ENCODE data around the gene ESRRA. TPM values are rescaled to one million over a fixed set of nuclear protein-coding genes. Genes with fewer than 3 reads are reported as not detected.

The ESRRA gene
- total RNA-seq, 1 donor: 28.6 TPM

DNA sequence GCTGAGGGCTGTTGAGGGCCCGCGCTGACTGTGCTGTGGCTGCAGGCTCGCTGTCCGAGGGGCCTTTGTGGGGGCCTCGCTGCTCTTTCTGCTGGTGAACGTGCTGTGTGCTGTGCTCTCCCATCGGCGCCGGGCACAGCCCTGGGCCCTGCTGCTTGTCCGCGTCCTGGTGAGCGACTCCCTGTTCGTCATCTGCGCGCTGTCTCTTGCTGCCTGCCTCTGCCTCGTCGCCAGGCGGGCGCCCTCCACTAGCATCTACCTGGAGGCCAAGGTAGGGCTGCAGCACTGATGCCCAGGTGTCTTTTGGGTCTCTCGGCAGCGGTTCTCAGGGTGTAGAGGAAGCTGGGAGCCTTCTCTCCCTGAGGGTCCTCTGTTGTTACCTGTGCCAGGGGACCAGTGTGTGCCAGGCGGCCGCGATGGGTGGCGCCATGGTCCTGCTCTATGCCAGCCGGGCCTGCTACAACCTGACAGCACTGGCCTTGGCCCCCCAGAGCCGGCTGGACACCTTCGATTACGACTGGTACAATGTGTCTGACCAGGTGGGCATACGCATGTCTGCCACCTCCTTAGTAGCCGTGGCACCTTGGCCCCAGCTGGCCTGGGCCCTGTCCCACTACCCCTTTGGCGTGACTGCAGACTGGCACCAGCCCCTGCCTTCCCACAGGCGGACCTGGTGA lies 17.5 kb upstream of the ESRRA start:
- Histone ChIP-seq H3K36me3 (ENCODE audit: insufficient read depth, low read length) (peaks cover 3% of the 10 kb centered on the region), H3K27me3 (ENCODE audit: insufficient read depth, low read length) (peaks cover 30% of the 10 kb centered on the region), H4K20me1 (ENCODE audit: insufficient read depth, low read length) (peaks cover 2% of the 10 kb centered on the region), H3K4me3 (ENCODE audit: insufficient read depth, low read length) (no peak overlapping the region), H3K79me2 (ENCODE audit: insufficient read depth, low read length) (peaks cover 23% of the 10 kb centered on the region), H3K9me3 (ENCODE audit: low read depth, low read length) (no peaks in the 10 kb centered on the region), H3K27ac (ENCODE audit: low read depth, low read length) (no peak overlapping the region), H3K4me1 (ENCODE audit: insufficient read depth, low read length) (peaks cover 21% of the 10 kb centered on the region), H2AFZ (ENCODE audit: low read length) (no peak overlapping the region), H3K4me2 (ENCODE audit: insufficient read depth, low read length) (no peak overlapping the region)
- TF ChIP-seq, protein P1, sequence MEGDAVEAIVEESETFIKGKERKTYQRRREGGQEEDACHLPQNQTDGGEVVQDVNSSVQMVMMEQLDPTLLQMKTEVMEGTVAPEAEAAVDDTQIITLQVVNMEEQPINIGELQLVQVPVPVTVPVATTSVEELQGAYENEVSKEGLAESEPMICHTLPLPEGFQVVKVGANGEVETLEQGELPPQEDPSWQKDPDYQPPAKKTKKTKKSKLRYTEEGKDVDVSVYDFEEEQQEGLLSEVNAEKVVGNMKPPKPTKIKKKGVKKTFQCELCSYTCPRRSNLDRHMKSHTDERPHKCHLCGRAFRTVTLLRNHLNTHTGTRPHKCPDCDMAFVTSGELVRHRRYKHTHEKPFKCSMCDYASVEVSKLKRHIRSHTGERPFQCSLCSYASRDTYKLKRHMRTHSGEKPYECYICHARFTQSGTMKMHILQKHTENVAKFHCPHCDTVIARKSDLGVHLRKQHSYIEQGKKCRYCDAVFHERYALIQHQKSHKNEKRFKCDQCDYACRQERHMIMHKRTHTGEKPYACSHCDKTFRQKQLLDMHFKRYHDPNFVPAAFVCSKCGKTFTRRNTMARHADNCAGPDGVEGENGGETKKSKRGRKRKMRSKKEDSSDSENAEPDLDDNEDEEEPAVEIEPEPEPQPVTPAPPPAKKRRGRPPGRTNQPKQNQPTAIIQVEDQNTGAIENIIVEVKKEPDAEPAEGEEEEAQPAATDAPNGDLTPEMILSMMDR (IDR thresholded peaks at IDR 0.05; ENCODE audit: extremely low read depth, low read depth, low read length): no peak
- DNase-seq (ENCODE audit: insufficient read length, low spot score, missing footprints): peak; percentile 86

DNA sequence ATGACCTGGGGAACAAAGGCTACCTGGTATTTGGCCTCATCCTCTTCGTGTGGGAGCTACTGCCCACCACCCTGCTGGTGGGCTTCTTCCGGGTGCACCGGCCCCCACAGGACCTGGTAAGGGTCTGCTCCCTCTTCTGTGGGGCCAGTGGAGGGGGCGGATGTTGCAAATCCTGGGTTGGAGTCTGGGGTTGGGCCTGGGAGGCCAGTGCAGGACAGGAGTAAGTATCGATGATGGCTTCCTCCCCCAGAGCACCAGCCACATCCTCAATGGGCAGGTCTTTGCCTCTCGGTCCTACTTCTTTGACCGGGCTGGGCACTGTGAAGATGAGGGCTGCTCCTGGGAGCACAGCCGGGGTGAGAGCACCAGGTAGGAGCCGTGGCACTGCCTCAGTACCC lies 17.0 kb upstream of the ESRRA start:
- Histone ChIP-seq H3K4me2 (ENCODE audit: insufficient read depth, low read length) (no peak overlapping the region), H3K4me1 (ENCODE audit: insufficient read depth, low read length) (peaks cover 17% of the 10 kb centered on the region), H3K36me3 (ENCODE audit: insufficient read depth, low read length) (no peaks in the 10 kb centered on the region), H3K27me3 (ENCODE audit: insufficient read depth, low read length) (peaks cover 35% of the 10 kb centered on the region), H3K27ac (ENCODE audit: low read depth, low read length) (no peak overlapping the region), H3K4me3 (ENCODE audit: insufficient read depth, low read length) (no peak overlapping the region), H2AFZ (ENCODE audit: low read length) (no peak overlapping the region), H3K9me3 (ENCODE audit: low read depth, low read length) (no peaks in the 10 kb centered on the region), H3K79me2 (ENCODE audit: insufficient read depth, low read length) (peaks cover 17% of the 10 kb centered on the region), H4K20me1 (ENCODE audit: insufficient read depth, low read length) (peaks cover 2% of the 10 kb centered on the region)
- TF ChIP-seq, protein P1 (IDR thresholded peaks at IDR 0.05; ENCODE audit: extremely low read depth, low read depth, low read length): no peak
- no peak for DNase-seq (ENCODE audit: insufficient read length, low spot score, missing footprints)

DNA sequence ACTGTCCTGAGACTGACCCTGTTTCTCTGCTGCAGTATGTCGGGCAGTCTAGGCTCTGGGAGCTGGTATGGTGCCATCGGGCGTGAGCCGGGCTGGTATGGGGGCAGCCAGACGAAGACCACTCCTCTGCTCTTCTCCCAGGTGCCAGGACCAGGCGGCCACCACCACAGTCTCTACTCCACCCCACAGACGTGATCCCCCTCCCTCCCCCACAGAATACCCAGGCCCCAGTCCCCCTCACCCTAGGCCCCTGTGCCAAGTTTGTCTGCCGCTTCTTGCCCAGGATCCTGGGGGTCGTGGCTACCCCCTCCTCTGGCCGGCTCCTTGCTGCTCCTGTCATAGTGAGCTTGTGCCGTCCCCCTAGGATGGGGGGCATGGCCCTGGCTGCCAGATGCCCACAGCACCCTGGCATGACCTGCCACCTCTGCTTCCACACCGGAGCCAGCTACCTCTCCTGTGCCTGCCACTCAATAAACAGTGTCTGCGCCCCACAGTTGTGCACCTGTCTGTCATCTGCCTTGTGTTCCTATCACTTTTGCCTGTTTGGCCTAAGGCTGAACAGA lies 16.2 kb upstream of the ESRRA start:
- Histone ChIP-seq H3K4me3 (ENCODE audit: insufficient read depth, low read length) (no peak overlapping the region), H3K36me3 (ENCODE audit: insufficient read depth, low read length) (no peaks in the 10 kb centered on the region), H3K79me2 (ENCODE audit: insufficient read depth, low read length) (peaks cover 10% of the 10 kb centered on the region), H3K4me1 (ENCODE audit: insufficient read depth, low read length) (peaks cover 10% of the 10 kb centered on the region), H2AFZ (ENCODE audit: low read length) (no peak overlapping the region), H4K20me1 (ENCODE audit: insufficient read depth, low read length) (peaks cover 2% of the 10 kb centered on the region), H3K27ac (ENCODE audit: low read depth, low read length) (no peak overlapping the region), H3K9me3 (ENCODE audit: low read depth, low read length) (no peaks in the 10 kb centered on the region), H3K27me3 (ENCODE audit: insufficient read depth, low read length) (peaks cover 42% of the 10 kb centered on the region), H3K4me2 (ENCODE audit: insufficient read depth, low read length) (no peak overlapping the region)
- DNase-seq (ENCODE audit: insufficient read length, low spot score, missing footprints): peak; percentile 53
- TF ChIP-seq, protein P1 (IDR thresholded peaks at IDR 0.05; ENCODE audit: extremely low read depth, low read depth, low read length): no peak

All from osteoblast (primary cell).